OCI-LY3 (cell line): ENCODE results near the gene CA6.

Experiments used
- EZH2phosphoT487 ChIP-seq: fragments of 200-600 bp; shearing (Covaris generic); IDR thresholded peaks from 2 replicates; pipeline ENCODE4 v1.6.1; 2018; ENCODE audit warnings: antibody characterized with exemption, mixed run types, low read depth
- TF ChIP-seq, protein P1 (sequence below): fragments of 200-600, 300-600 bp; sonication (generic); IDR thresholded peaks from 2 replicates; pipeline ENCODE4 v1.5.1; 2014; ENCODE audit warnings: antibody characterized with exemption, low read length, low read depth

DNA sequence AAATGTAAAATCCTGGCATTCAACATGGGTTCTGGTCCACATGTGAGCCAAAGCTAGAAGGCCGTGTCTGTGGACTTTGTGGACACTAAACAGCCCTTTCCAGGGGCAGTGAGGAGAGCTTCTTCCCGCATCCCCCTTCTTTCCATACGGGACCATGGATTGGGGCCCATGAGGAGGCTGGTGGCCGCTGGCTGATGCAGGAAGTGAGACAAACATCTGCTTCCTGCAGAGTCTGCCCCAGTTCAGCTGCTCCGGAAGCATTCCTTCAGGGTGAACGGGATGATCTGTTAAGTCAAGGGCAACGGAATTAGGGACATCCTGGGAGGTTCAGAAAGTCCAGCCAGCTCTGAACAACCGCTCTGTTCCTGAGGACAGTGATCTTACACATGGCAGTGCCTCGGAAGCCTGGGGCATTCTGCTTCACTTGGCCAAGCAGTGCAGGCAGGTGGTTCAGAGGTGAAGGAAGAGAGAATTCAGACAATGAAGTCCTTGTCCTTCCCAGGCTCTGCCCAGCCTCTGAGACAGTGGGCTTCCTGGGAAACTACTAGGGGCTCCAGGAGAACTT is 1.5 kb downstream of the CA6 start:
- TF ChIP-seq, protein P1, sequence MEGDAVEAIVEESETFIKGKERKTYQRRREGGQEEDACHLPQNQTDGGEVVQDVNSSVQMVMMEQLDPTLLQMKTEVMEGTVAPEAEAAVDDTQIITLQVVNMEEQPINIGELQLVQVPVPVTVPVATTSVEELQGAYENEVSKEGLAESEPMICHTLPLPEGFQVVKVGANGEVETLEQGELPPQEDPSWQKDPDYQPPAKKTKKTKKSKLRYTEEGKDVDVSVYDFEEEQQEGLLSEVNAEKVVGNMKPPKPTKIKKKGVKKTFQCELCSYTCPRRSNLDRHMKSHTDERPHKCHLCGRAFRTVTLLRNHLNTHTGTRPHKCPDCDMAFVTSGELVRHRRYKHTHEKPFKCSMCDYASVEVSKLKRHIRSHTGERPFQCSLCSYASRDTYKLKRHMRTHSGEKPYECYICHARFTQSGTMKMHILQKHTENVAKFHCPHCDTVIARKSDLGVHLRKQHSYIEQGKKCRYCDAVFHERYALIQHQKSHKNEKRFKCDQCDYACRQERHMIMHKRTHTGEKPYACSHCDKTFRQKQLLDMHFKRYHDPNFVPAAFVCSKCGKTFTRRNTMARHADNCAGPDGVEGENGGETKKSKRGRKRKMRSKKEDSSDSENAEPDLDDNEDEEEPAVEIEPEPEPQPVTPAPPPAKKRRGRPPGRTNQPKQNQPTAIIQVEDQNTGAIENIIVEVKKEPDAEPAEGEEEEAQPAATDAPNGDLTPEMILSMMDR, result no peak
- TF ChIP-seq EZH2phosphoT487, result no peak
